Activated naive CD4-positive, alpha-beta T cell treated with anti-CD3 and anti-CD28 coated beads for 36 hours (primary cell): ENCODE data around the gene DPEP3. TPM values are rescaled to one million over a fixed set of nuclear protein-coding genes. Genes with fewer than 3 reads are reported as not detected.
A peak's percentile ranks its signal among the peaks of the same experiment; 100 is the strongest.
"Not testable (repeated sequence)": the region's sequence is repeated elsewhere in the genome, so short reads cannot be mapped to it uniquely, and the experiment has no call there.

ENCODE experiments used
- CTCF ChIA-PET: fragments of 350-600 bp; sonication (Branson Sonifier 250); formaldehyde crosslinking; loops from one replicate; lab custom pipeline; 2021; ENCODE audit warnings: antibody characterized with exemption; lab: Charles Lee
- DNase-seq: peaks from one replicate; pipeline ENCODE4 v3.0.0-alpha.2; 2020
- H3K27ac Mint-ChIP-seq: one replicate; pipeline ENCODE4 v1.8.0; 2021; ENCODE audit warnings: mild to moderate bottlenecking, mixed read lengths
- H3K27me3 Mint-ChIP-seq: one replicate; pipeline ENCODE4 v1.8.0; 2021; ENCODE audit warnings: low read depth, mixed read lengths
- H3K36me3 Mint-ChIP-seq: one replicate; pipeline ENCODE4 v1.8.0; 2021; ENCODE audit warnings: low read depth, mixed read lengths
- H3K4me1 Mint-ChIP-seq: one replicate; pipeline ENCODE4 v1.8.0; 2021; ENCODE audit warnings: low read depth, mixed read lengths
- H3K4me3 Mint-ChIP-seq: one replicate; pipeline ENCODE4 v1.8.0; 2021; ENCODE audit warnings: mild to moderate bottlenecking, moderate library complexity, mixed read lengths
- H3K9me3 Mint-ChIP-seq: one replicate; pipeline ENCODE4 v1.8.0; 2021; ENCODE audit warnings: mixed read lengths
- intact Hi-C: fragments of 100-400 bp; cut with micrococcal nuclease; formaldehyde crosslinking; loops from one replicate; pipeline ENCODE4 v1.15.1; 2023
- total RNA-seq, 2 experiments: library from RNA; stranded (reverse); gene quantifications; one replicate each; pipeline ENCODE4 v1.2.3, GENCODE V29; 2021

The DPEP3 gene, protein sequence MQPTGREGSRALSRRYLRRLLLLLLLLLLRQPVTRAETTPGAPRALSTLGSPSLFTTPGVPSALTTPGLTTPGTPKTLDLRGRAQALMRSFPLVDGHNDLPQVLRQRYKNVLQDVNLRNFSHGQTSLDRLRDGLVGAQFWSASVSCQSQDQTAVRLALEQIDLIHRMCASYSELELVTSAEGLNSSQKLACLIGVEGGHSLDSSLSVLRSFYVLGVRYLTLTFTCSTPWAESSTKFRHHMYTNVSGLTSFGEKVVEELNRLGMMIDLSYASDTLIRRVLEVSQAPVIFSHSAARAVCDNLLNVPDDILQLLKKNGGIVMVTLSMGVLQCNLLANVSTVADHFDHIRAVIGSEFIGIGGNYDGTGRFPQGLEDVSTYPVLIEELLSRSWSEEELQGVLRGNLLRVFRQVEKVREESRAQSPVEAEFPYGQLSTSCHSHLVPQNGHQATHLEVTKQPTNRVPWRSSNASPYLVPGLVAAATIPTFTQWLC
- total RNA-seq: under 1 TPM in 1 of 2 experiments, not detected in 1; 0.19 TPM

DNA sequence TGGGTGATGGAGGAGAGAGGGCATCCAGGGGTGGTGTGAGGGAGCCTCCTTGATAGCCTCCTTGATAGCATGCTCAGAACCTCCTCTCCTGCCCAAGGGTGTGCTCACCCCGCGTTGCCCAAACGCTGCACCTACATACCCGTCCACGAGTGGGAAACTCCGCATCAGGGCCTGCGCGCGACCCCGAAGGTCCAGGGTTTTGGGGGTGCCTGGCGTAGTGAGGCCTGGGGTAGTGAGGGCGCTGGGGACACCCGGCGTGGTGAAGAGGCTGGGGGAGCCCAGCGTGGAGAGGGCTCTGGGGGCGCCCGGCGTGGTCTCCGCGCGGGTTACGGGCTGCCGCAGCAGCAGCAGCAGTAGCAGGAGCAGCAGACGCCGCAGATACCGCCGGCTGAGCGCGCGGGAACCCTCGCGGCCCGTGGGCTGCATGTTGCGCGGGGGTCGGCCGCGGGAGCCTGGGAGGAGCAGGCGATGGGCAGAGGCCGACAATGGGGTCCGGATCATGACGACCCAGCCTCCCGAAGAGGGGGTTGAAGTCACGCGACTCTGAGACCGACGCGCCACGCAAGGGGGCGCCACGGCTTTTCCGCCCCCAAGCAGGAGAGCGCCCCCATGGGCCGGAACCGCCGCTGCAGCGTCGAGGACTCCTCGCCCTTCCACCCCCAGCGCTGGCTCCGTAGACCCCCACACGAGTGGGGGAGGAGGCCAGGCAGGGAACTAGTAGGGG, at the start of gene DPEP3:
DPEP3 (minus strand) TSS at position 545 of the 724 bp plus-strand sequence; CDS start at position 426, 119 bp downstream.
- H3K4me3 Mint-ChIP-seq: no peak within 1 kb of the TSS
- H3K9me3 Mint-ChIP-seq: no peaks in the 10 kb centered on the region
- H3K27ac Mint-ChIP-seq: no peak within 1 kb of the TSS
- no peaks in the 10 kb centered on the region for H3K27me3 Mint-ChIP-seq
- CTCF ChIA-PET: interaction anchor here (0.6 to 1.4 kb wide), 5 partner anchors 18 to 85 kb away, joined by 3 to 4 read pairs (median 3); no protein-coding TSS in a partner anchor
- intact Hi-C loops: loop anchor here (5.0 kb wide), 2 partner anchors 42 to 43 kb away; partner anchors contain the start of genes DDX28, DUS2 and PSMB10
- no peak for DNase-seq
- no peaks in the 10 kb centered on the region for H3K36me3 Mint-ChIP-seq
- H3K4me1 Mint-ChIP-seq: peaks cover 24% of the 10 kb centered on the region

DNA sequence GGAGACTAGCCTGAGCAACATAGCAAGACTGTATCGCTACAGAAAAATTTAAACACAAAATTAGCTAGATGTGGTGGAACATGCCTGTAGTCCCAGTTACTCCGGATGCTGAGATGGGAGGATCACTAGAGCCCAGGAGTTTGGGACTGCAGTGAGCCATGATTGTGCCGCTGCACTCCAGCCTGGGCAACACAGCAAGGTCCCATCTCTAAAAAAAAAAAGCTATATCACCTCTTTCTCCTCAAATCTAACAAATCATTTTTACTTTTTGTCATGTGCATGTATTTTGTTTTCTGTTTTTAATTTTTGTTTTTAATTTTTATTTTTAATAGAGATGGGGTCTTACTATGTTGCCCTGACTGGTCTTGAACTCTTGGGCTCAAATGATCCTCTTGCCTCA, 48.7 kb upstream of the DPEP3 start:
- no peak overlapping the region for H3K4me3 Mint-ChIP-seq
- intact Hi-C loops: no loop called here
- CTCF ChIA-PET: interaction anchor here (0.7 to 3.4 kb wide), 4 partner anchors 12 to 35 kb away, joined by 3 to 16 read pairs (median 4); no protein-coding TSS in a partner anchor
- DNase-seq: no peak
- H3K36me3 Mint-ChIP-seq: peaks cover 16% of the 10 kb centered on the region
- peaks cover 16% of the 10 kb centered on the region for H3K4me1 Mint-ChIP-seq
- no peaks in the 10 kb centered on the region for H3K9me3 Mint-ChIP-seq
- no peak overlapping the region for H3K27ac Mint-ChIP-seq
- no peaks in the 10 kb centered on the region for H3K27me3 Mint-ChIP-seq

- intact Hi-C loops: loop anchor here (1.0 to 5.0 kb wide), 6 partner anchors 30 to 216 kb away; partner anchors contain the start of genes DPEP3, PSMB10, RANBP10 and SLC12A4
- H3K27me3 Mint-ChIP-seq: no peaks in the 10 kb centered on the region
- H3K4me3 Mint-ChIP-seq: peak within 1 kb of the TSS; percentile 99
Measured at GRCh38 chr16:68022728-68023537, 42.6 kb upstream of the DPEP3 start, which contains the start of the genes DDX28 and DUS2. Gene DDX28, minus strand, starts transcription at chr16:68023232. Its CDS starts 30 bp downstream, at chr16:68023202. Gene DUS2, plus strand, starts transcription at chr16:68023284. Its CDS starts 14,740 bp downstream, at chr16:68038024.

DNA sequence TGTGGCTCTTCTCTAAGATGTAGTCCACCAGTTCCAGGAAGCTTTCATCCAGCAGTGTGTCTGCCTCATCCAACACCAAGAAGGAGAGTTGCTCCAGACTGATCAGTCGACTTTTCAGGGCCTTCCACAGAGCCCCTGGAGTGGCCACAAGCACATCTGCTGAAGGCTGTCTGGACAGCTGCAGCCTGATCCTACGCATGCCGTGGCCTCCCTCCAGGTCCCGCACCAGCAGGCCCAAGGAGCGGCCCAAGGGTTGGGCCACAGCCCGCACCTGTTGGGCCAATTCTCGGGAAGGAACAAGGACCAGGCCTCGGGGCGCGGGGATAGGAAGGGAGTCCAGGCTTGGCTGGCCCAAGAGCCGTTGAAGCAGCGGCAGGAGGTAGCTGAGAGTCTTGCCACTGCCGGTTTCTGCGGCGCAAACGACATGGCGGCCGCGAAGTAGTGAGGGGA, 42.0 kb upstream of the DPEP3 start:
- intact Hi-C loops: loop anchor here (2.0 to 5.0 kb wide), 5 partner anchors 40 to 216 kb away; partner anchors contain the start of genes DPEP3, PSMB10, RANBP10 and SLC12A4
- Mint-ChIP-seq H3K36me3 (peaks cover 19% of the 10 kb centered on the region), H3K4me1 (peaks cover 38% of the 10 kb centered on the region), H3K4me3 (peak overlapping the region; percentile 99), H3K9me3 (no peaks in the 10 kb centered on the region), H3K27ac (peak overlapping the region; percentile 94), H3K27me3 (no peaks in the 10 kb centered on the region)
- no peak for DNase-seq
- CTCF ChIA-PET: interaction anchor here (0.6 to 1.8 kb wide), 7 partner anchors 19 to 307 kb away, joined by 3 to 4 read pairs (median 3); no protein-coding TSS in a partner anchor

More at GRCh38 chr16:68022728-68023537, 42.6 kb upstream of the DPEP3 start, which contains the start of the genes DDX28 and DUS2:
- CTCF ChIA-PET: interaction anchor here (1.3 to 1.8 kb wide), 3 partner anchors 18 to 306 kb away, joined by 3 to 6 read pairs (median 4); no protein-coding TSS in a partner anchor
- Mint-ChIP-seq H3K9me3 (no peaks in the 10 kb centered on the region), H3K36me3 (peaks cover 25% of the 10 kb centered on the region), H3K4me1 (peaks cover 38% of the 10 kb centered on the region), H3K27ac (peak within 1 kb of the TSS; percentile 94)
- peak; percentile 96 for DNase-seq

- peaks cover 38% of the 10 kb centered on the region for H3K4me1 Mint-ChIP-seq
- H3K9me3 Mint-ChIP-seq: no peaks in the 10 kb centered on the region
- CTCF ChIA-PET: interaction anchor here (0.6 to 1.8 kb wide), 9 partner anchors 15 to 523 kb away, joined by 3 to 4 read pairs (median 3); no protein-coding TSS in a partner anchor
- no peak overlapping the region for H3K27ac Mint-ChIP-seq
- no peak for DNase-seq
- intact Hi-C loops: loop anchor here (5.0 kb wide), 1 partner anchor 39 kb away; the partner anchor contains the start of gene DPEP3
- peaks cover 18% of the 10 kb centered on the region for H3K36me3 Mint-ChIP-seq
- H3K27me3 Mint-ChIP-seq: no peaks in the 10 kb centered on the region
- peak overlapping the region; percentile 99 for H3K4me3 Mint-ChIP-seq
Measured at GRCh38 chr16:68021490-68021889, 41.2 kb upstream of the DPEP3 start.

DNA sequence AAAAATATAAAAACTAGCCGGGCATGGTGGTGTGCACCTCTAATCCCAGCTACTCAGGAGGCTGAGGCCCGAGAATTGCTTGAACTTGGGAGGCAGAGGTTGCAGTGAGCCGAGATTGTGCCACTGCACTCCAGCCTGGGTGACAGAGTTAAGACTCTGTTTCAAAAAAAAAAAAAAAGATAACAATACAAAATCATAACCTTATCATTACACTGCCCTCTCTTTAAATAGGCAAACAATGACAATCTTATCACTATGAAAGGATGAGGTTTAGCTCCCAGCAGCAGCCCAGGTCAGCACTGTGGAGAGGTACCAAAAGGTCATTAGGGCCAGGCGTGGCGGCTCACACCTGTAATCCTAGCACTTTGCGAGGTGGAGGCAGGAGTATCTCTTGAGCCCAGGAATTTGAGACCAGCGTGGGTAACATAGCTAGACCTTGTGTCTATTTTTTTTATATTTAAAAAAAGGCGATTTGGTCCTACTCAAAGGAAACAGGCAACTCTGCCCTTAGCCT, 38.9 kb upstream of the DPEP3 start:
- intact Hi-C loops: no loop called here
- CTCF ChIA-PET: interaction anchor here (0.6 to 2.9 kb wide), 2 partner anchors 22 to 44 kb away, joined by 3 to 15 read pairs; no protein-coding TSS in a partner anchor
- H3K4me3 Mint-ChIP-seq: no peak overlapping the region
- H3K27ac Mint-ChIP-seq: no peak overlapping the region
- peaks cover 13% of the 10 kb centered on the region for H3K36me3 Mint-ChIP-seq
- no peak for DNase-seq
- no peaks in the 10 kb centered on the region for H3K27me3 Mint-ChIP-seq
- H3K9me3 Mint-ChIP-seq: no peaks in the 10 kb centered on the region
- H3K4me1 Mint-ChIP-seq: peaks cover 25% of the 10 kb centered on the region

DNA sequence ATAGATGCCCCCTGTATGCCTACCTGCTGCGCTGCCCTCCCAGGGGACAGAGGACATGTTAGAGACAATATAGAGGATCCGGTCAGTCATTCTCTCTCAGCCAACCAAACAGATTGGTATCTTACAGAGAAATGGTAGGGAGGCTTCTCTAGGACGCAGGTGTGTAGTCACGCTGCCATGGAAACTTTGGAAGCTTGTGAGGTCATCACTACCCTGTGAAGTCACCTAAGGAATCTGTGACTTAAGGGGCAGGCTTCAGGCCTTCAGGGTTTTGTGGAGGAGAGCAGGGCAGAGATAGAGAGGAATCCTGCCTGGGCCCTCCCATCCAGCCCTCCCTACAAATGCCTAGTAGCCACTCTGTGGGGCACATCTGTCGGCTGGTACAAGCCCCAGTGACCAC, 35.4 kb upstream of the DPEP3 start, which contains the start of gene DPEP2NB:
DPEP2NB (minus strand) TSS at position 231 of the 400 bp plus-strand sequence; CDS start at position 90, 141 bp downstream.
- no peak for DNase-seq
- no peak within 1 kb of the TSS for H3K4me3 Mint-ChIP-seq
- H3K27ac Mint-ChIP-seq: no peak within 1 kb of the TSS
- intact Hi-C loops: no loop called here
- CTCF ChIA-PET: interaction anchor here (1.5 kb wide), 1 partner anchor 32 kb away, joined by 3 read pairs; no protein-coding TSS in a partner anchor
- H3K27me3 Mint-ChIP-seq: no peaks in the 10 kb centered on the region
- peaks cover 11% of the 10 kb centered on the region for H3K4me1 Mint-ChIP-seq
- no peaks in the 10 kb centered on the region for H3K36me3 Mint-ChIP-seq
- H3K9me3 Mint-ChIP-seq: no peaks in the 10 kb centered on the region

GRCh38 chr16:68013440-68013839, 33.1 kb upstream of the DPEP3 start:
- Mint-ChIP-seq H3K9me3 (no peaks in the 10 kb centered on the region), H3K27me3 (no peaks in the 10 kb centered on the region), H3K4me3 (no peak overlapping the region), H3K36me3 (no peaks in the 10 kb centered on the region), H3K27ac (no peak overlapping the region), H3K4me1 (peaks cover 12% of the 10 kb centered on the region)
- CTCF ChIA-PET: interaction anchor here (0.6 to 1.7 kb wide), 3 partner anchors 8 to 117 kb away, joined by 3 to 5 read pairs (median 3); no protein-coding TSS in a partner anchor
- no peak for DNase-seq
- intact Hi-C loops: no loop called here

GRCh38 chr16:68009872-68010271, 29.6 kb upstream of the DPEP3 start:
- H3K27ac Mint-ChIP-seq, H3K4me3 Mint-ChIP-seq, H3K36me3 Mint-ChIP-seq, H3K27me3 Mint-ChIP-seq, H3K9me3 Mint-ChIP-seq, DNase-seq, intact Hi-C loops: not testable (repeated sequence)
- peaks cover 29% of the 10 kb centered on the region for H3K4me1 Mint-ChIP-seq
- CTCF ChIA-PET: interaction anchor here (0.7 kb wide), 1 partner anchor 56 kb away, joined by 4 read pairs; no protein-coding TSS in a partner anchor

- CTCF ChIA-PET: interaction anchor here (0.7 to 0.9 kb wide), 2 partner anchors 20 to 55 kb away, joined by 3 to 4 read pairs; no protein-coding TSS in a partner anchor
- intact Hi-C loops: no loop called here
- peak overlapping the region; percentile 12 for H3K27ac Mint-ChIP-seq
Measured at GRCh38 chr16:68009157-68009735, 28.9 kb upstream of the DPEP3 start.

More at GRCh38 chr16:68009157-68009735, 28.9 kb upstream of the DPEP3 start:
- Mint-ChIP-seq H3K4me1 (peaks cover 31% of the 10 kb centered on the region), H3K9me3 (no peaks in the 10 kb centered on the region), H3K27me3 (no peaks in the 10 kb centered on the region), H3K36me3 (no peaks in the 10 kb centered on the region), H3K4me3 (no peak overlapping the region)
- no peak for DNase-seq
